HUES6 (cell line): Measurements from ENCODE around the gene KIF6.

Experiments
- H3K27ac ChIP-seq: 2 replicates; pipeline ENCODE4 v1.7.0; 2013; ENCODE audit warnings: low read depth, mild to moderate bottlenecking, low read length, inconsistent platforms
- H3K27me3 ChIP-seq: 2 replicates; pipeline ENCODE4 v1.6.1; 2013; ENCODE audit warnings: low read length; ENCODE audit not compliant: control insufficient read depth, insufficient read depth
- H3K36me3 ChIP-seq: 2 replicates; pipeline ENCODE4 v1.6.1; 2013; ENCODE audit warnings: low read length; ENCODE audit not compliant: control insufficient read depth, insufficient read depth
- H3K4me1 ChIP-seq: 2 replicates; pipeline ENCODE4 v1.6.1; 2013; ENCODE audit warnings: low read length; ENCODE audit not compliant: control insufficient read depth, insufficient read depth
- H3K4me3 ChIP-seq: 2 replicates; pipeline ENCODE4 v1.5.1; 2013; ENCODE audit warnings: low read depth, low read length
- H3K9ac ChIP-seq: one replicate; pipeline ENCODE4 v1.6.1; 2013; ENCODE audit warnings: mild to moderate bottlenecking, low read length
- H3K9me3 ChIP-seq: 2 replicates; pipeline ENCODE4 v1.6.1; 2013; ENCODE audit warnings: low read depth, low read length; ENCODE audit not compliant: control insufficient read depth, insufficient read depth

Gene KIF6

DNA sequence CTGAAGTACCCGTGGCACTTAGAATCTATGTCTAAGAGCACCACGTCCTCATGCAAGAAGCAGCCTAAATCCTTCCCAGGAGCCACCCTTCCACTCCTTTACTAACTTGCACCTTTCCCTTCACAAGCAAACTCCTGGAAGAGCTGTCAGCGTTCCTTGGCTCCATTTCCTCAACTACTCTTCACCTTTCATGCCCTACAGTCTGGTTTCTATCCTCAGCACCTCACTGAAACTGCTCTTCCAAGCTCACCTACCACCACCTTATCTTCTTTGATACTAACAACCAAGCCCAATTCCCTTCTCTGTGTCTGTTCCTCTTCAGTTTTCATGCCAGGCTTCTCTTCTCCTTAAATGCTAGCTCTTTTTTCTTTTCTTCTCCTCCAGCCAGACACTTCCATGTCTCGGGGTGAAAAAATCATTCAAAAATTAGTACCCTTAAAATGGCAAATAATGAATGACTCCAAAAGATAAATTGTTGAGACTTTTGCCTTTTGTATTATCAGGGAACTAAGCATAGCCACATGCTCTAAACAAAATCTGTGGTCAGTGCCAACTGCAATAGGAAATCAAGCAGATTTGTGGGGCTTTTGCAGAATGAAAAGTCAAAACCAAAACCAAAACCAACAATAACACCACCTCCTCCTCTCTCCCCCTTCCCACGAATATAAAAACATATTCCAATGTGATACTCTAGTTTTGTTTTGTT is 253.1 kb downstream of the KIF6 start:
- Histone ChIP-seq H3K27ac (no peak overlapping the region), H3K36me3 (no peaks in the 10 kb centered on the region), H3K4me3 (no peak overlapping the region), H3K27me3 (no peaks in the 10 kb centered on the region), H3K9me3 (no peaks in the 10 kb centered on the region), H3K9ac (no peak overlapping the region), H3K4me1 (no peaks in the 10 kb centered on the region)

DNA sequence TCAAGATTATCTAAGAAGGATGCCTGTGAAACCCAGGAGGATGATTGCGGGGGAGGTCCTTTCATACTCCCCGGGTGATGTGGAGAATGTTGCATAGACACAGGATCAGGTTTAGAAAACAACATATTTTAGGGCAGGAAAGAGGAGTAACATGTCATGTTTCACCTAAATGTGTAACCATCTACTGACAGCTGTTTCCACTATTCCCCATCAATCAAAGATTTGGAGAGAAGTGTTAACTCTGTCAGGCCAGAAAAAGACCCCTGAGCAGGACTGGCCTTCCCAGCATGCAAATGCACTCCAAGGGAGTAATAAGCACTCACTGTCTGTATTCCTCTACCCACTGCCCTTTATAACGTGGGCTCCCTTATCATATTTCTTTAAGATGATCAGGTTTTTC is 254.7 kb downstream of the KIF6 start:
- no peaks in the 10 kb centered on the region for H3K27me3 ChIP-seq
- H3K4me3 ChIP-seq = no peak overlapping the region
- H3K4me1 ChIP-seq = no peaks in the 10 kb centered on the region
- H3K9ac ChIP-seq = no peak overlapping the region
- no peaks in the 10 kb centered on the region for H3K9me3 ChIP-seq
- H3K27ac ChIP-seq = no peak overlapping the region
- no peaks in the 10 kb centered on the region for H3K36me3 ChIP-seq

DNA sequence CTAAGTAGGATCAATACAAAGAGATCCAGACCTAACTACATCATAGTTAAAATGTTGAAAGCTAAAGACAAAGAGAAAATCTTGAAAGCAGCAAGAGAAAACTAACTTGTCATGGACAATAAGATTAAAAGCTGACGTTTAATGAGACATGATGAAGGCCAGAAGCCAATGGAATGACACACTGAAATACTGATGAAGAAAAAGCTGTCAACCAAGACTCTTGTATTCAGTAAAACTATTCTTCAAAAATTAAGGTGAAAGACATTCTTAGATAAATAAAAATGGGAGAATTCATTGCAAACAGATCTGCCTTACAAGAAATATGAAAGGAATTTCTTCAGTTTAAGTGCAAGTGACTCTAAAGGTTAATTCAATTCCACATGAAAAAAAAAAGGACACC is 256.8 kb downstream of the KIF6 start:
- no peaks in the 10 kb centered on the region for H3K4me1 ChIP-seq
- no peaks in the 10 kb centered on the region for H3K27me3 ChIP-seq
- no peak overlapping the region for H3K9ac ChIP-seq
- H3K27ac ChIP-seq = no peak overlapping the region
- H3K9me3 ChIP-seq = no peaks in the 10 kb centered on the region
- H3K4me3 ChIP-seq = no peak overlapping the region
- H3K36me3 ChIP-seq = no peaks in the 10 kb centered on the region

- Histone ChIP-seq H3K9ac (no peak overlapping the region), H3K4me1 (no peaks in the 10 kb centered on the region), H3K9me3 (no peaks in the 10 kb centered on the region), H3K36me3 (no peaks in the 10 kb centered on the region), H3K27me3 (no peaks in the 10 kb centered on the region), H3K4me3 (no peak overlapping the region), H3K27ac (no peak overlapping the region)
These were observed 258.6 kb downstream of the KIF6 start for GRCh38 chr6:39466631-39467030.

GRCh38 chr6:39465539-39465938 is 259.7 kb downstream of the KIF6 start:
- H3K27ac ChIP-seq = no peak overlapping the region
- H3K4me3 ChIP-seq = no peak overlapping the region
- no peaks in the 10 kb centered on the region for H3K36me3 ChIP-seq
- no peaks in the 10 kb centered on the region for H3K4me1 ChIP-seq
- H3K9me3 ChIP-seq = no peaks in the 10 kb centered on the region
- no peaks in the 10 kb centered on the region for H3K27me3 ChIP-seq
- no peak overlapping the region for H3K9ac ChIP-seq

GRCh38 chr6:39464067-39464466 is 261.1 kb downstream of the KIF6 start:
- Histone ChIP-seq H3K27me3 (no peaks in the 10 kb centered on the region), H3K9me3 (no peaks in the 10 kb centered on the region), H3K27ac (no peak overlapping the region), H3K36me3 (no peaks in the 10 kb centered on the region), H3K4me3 (no peak overlapping the region), H3K9ac (no peak overlapping the region), H3K4me1 (no peaks in the 10 kb centered on the region)

DNA sequence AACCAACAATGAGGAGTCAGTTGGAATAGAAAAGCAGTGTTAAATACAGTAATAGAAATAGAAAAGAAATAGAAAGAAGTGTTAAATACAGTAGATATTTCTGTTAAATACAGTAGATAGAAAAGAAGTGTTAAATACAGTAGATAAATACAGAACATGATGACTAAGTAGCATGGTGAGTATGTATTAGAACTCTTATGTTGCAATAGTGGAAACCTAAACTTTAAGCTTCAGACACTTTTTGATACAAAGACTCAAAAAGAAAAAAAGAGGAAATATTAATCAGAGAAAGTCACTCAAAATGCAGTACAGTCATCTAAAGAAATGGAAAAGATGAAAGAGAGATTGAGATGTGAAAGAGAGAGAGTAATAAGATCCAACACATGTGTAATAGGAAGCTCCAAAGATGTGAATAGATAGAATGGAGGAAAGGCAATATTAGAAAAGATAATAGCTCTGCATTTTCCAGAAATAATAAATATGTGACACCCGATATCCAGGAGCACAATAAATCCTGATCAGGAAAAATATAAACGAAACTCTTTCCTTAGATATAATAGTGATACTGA is 271.2 kb downstream of the KIF6 start:
- no peak overlapping the region for H3K9ac ChIP-seq
- no peak overlapping the region for H3K27ac ChIP-seq
- H3K4me1 ChIP-seq = no peaks in the 10 kb centered on the region
- H3K9me3 ChIP-seq = peaks cover 12% of the 10 kb centered on the region
- no peak overlapping the region for H3K4me3 ChIP-seq
- H3K36me3 ChIP-seq = no peaks in the 10 kb centered on the region
- H3K27me3 ChIP-seq = no peaks in the 10 kb centered on the region

DNA sequence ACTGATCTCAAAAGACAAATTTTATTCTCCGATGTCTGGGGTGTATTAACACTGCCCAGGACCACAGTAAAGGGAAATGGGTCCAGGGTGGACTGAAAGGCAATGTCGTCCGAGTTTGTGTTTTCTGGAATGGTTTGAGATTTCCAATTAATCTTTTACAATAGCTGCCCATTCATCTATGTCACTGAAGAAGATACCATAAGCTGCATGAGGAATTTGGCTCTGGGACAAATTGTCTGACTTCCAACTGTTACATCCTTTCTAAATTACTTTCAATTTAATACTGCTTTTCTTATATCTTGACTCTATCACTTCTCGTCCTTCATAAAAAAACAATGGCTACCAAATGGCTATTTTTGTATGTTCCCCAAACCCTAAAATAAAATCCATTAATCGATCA is 272.0 kb downstream of the KIF6 start:
- Histone ChIP-seq H3K4me1 (no peaks in the 10 kb centered on the region), H3K36me3 (no peaks in the 10 kb centered on the region), H3K9ac (no peak overlapping the region), H3K27ac (no peak overlapping the region), H3K27me3 (no peaks in the 10 kb centered on the region), H3K9me3 (peaks cover 12% of the 10 kb centered on the region), H3K4me3 (no peak overlapping the region)

DNA sequence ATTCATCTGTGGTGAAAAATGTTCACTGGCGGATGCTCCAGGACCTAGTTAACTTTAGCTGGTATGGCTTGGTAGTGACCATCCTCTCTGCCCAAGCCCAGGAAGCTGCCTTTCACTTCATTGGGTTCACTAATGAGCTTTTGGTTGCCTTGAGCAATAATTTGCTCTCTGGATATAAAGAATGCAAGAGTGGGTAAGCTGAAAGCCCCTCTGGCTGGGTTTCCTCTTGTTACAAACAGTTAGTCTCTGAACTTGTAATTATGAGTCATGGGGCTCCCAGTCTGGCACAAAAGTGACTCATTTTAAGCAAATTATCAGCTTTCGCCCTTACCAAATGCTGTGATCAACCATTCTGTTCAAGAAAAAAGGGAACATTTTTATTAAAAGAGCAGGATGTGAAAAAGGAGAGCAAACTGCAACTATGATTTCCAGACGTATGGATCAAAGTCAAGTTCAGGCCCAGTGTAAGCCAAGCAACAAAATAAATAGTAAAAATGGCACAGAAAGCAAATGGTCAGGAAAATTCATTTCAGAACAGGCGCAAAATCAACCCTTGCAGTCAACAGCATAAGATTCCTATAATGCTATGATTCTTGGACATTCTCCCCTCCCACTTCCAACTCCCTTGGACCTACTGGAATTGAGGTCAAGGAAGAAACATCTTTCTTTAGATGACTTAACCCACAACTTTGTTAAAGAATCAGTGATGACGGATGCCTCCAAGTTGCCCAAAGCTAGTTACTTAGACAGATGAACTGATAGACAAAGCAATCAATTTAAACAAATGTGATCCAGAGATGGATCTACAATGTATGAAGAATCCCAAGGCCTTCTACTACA is 272.7 kb downstream of the KIF6 start:
- no peak overlapping the region for H3K4me3 ChIP-seq
- H3K4me1 ChIP-seq = no peaks in the 10 kb centered on the region
- H3K27me3 ChIP-seq = no peaks in the 10 kb centered on the region
- no peak overlapping the region for H3K27ac ChIP-seq
- no peaks in the 10 kb centered on the region for H3K36me3 ChIP-seq
- no peak overlapping the region for H3K9ac ChIP-seq
- peaks cover 12% of the 10 kb centered on the region for H3K9me3 ChIP-seq

DNA sequence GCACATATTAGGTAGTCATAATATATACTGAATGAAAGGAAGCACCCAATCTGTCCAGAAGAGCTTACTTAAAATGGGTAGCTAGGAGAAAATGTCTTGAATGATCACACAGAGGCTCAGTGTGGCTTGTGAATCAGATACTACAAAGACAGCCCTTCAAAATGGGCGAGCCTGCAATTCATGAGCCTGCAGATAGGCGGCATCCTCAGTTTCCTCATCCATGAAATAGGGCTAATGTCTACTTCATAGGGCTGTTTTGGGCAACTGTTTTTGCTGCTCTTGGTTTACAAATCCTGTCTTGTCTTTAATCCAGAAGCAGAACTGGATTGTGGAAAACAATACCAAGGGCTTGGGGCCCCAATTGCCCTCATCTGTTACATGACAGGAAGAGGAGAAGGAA is 273.4 kb downstream of the KIF6 start:
- Histone ChIP-seq H3K9ac (no peak overlapping the region), H3K36me3 (no peaks in the 10 kb centered on the region), H3K4me1 (no peaks in the 10 kb centered on the region), H3K27me3 (no peaks in the 10 kb centered on the region), H3K27ac (no peak overlapping the region), H3K4me3 (no peak overlapping the region), H3K9me3 (peaks cover 12% of the 10 kb centered on the region)

- no peak overlapping the region for H3K9ac ChIP-seq
- H3K27ac ChIP-seq = no peak overlapping the region
- H3K36me3 ChIP-seq = no peaks in the 10 kb centered on the region
- H3K27me3 ChIP-seq = no peaks in the 10 kb centered on the region
- H3K9me3 ChIP-seq = peaks cover 10% of the 10 kb centered on the region
- H3K4me3 ChIP-seq = no peak overlapping the region
- peaks cover 2% of the 10 kb centered on the region; the same call in 1 of the 2 replicates for H3K4me1 ChIP-seq
These were observed 276.2 kb downstream of the KIF6 start for GRCh38 chr6:39449022-39449421.
